Fibroblast of the aortic adventitia (primary cell): ENCODE measurements around the gene PCCA. TPM values are rescaled to one million over a fixed set of nuclear protein-coding genes. Genes with fewer than 3 reads are reported as not detected.

Experiments used
- DNase-seq: peaks from one replicate; pipeline ENCODE4 v3.0.0-alpha.2; 2010; ENCODE audit warnings: low read depth
- H3K4me3 ChIP-seq: 2 replicates; pipeline ENCODE4 v1.5.1; 2011; ENCODE audit warnings: low read depth, mild to moderate bottlenecking, control low read depth, low read length, moderate library complexity
- CTCF ChIP-seq: IDR thresholded peaks from 2 replicates; pipeline ENCODE4 v1.5.1; 2011; ENCODE audit warnings: mild to moderate bottlenecking, low read length, control low read depth, inconsistent platforms; ENCODE audit not compliant: insufficient read depth
- total RNA-seq: library from RNA; depleted of rRNA; stranded (reverse); fragments of >200 nt; gene quantifications from 2 replicates; pipeline ENCODE4 v1.2.3, GENCODE V29; 2012; ENCODE audit warnings: low replicate concordance

The PCCA gene
- total RNA-seq, 1 donor: 23.8 TPM

DNA sequence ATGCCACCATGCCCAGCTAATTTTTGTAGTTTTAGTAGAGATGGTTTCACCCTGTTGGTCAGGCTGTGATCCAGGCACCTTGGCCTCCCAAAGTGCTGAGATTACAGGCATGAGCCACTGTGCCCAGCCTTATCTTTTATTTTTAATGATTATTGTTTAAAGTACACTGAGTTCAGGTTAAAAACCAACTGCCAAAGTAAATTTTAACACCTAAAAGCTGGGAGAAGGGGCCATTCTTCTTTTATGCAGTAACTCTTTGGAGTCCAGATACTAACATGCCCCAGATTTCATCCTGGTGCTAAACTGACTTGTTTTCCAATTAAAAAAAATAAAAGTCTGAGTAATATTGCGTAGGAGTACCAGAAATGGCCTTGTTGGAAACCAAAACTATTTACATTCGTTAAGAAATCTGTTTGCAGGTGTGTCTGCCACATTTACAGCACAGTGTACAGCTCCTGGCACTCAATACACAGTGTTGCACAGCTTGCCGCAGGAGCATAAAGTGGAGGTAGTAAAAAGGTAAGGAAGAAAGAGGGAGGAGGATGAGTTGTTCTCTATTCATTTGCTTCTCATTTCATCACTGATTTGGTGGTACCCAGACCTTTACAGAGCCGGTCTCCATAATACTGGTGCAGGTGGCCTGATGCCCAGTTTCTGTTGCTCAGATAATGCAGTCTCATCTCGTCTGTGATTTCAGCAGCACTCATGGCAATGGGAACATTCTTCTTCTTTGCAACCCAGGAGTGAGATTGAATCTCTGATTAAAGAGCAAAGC, 108.9 kb downstream of the PCCA start:
- H3K4me3 ChIP-seq: no peak overlapping the region
- no peak for DNase-seq
- no peak for TF ChIP-seq CTCF

DNA sequence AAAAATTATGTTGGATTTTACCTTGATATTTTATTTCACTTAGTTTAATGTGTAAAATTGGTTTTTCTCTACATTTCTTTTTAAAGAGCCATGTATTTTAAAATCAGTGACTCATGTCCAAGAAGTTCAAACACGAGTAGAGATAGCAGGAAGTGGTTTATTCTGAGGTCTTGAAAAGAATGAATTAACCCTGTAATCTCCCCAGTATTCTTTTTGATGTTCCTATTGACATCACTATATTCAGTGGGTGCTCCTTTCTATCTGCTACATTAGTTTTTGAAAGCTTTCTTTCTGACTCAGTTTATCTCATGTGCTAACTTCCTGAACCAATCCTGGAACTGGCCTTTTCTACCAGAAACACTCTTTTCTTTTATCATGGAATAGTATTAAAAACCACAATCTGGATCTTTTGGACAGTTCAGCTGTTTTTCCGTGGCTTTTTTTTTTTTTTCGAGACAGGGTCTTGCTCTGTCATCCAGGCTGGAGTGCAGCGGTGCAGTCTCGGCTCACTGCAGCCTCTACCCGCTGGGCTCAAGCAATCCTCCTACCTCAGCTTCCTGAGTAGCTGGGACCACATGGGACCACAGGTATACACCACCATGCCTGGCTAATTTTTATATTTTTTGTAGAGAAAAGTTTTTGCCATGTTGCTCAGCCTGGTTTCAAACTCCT, 114.9 kb downstream of the PCCA start:
- H3K4me3 ChIP-seq: no peak overlapping the region
- DNase-seq: peak; percentile 20
- no peak for TF ChIP-seq CTCF

- no peak for TF ChIP-seq CTCF
- H3K4me3 ChIP-seq: no peak overlapping the region
- no peak for DNase-seq
These were observed 119.1 kb downstream of the PCCA start for GRCh38 chr13:100208002-100208401.

DNA sequence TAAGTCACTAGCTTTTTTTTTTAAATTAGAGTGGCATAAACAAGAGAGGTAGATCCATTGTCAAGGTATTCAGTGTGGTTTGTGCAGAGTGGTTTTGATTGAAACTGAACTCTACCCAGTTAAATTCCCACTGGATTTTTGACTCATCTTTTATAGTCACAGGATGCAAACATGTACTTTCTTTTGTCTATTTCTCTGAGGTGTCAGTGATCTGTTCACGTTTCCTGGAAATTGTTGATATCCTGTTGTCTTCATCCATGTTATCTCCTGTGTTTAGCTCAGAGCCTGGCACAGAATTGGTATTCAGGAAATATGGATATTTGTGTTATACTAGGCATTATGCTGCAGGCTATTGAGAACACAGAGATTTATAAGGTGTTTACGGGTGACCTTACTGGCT, 119.7 kb downstream of the PCCA start:
- no peak for TF ChIP-seq CTCF
- H3K4me3 ChIP-seq: no peak overlapping the region
- DNase-seq: no peak

DNA sequence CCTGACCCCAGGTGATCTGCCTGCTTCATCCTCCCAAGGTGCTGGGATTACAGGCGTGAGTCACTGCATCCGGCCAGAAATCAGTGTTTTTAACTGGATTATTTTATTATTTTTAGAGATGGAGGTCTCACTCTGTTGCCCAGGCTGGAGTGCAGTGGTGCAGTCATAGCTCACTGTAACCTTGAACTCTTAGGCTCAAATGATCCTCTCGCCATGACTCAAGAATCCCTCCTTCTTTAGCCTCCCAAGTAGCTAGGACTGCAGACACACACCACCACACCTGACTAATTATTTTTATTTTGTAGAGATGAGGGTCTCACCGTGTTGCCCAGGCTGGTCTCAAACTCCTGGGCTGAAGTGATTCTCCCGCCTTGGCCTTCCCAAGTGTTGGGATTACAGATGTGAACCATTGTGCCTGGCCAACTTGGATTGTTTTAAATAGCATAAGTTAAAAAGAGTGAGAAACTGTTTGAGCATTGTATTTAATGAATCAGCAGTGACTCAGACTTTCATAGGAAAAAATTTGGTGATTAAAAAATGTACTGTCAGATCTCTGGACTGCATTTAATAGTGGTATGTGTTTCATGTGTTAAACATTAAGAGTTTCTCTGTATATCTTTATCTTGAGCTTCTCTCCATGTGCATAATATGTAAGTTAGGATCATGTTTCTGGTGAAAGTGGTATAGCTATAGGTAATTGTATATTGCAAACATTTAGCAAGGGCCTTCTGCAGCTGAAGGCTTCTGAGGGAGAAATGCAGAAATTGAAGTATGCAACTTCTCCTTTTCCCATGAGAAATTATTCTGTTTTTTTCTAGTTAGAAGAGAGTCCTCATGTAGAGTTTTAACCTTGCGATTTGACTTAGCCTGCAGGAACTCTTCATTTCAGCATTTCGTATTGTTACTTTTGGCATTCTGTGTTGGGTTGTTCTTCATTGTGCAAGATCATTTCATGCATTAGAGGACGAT, 121.2 kb downstream of the PCCA start:
- peak; percentile 84 for DNase-seq

More for the DNA sequence above, 121.2 kb downstream of the PCCA start:
- H3K4me3 ChIP-seq: no peak overlapping the region
- TF ChIP-seq CTCF: no peak
